HCT116 (cell line): ENCODE results near the gene HMGXB3. TPM values are rescaled to one million over a fixed set of nuclear protein-coding genes. Genes with fewer than 3 reads are reported as not detected.

Experiments
- ATAC-seq: fragments of 200-7000 bp; cut with Tn5 transposase; 2 replicates; pipeline ENCODE4 v1.9.1; 2020; ENCODE audit warnings: mild to moderate bottlenecking, moderate library complexity
- BruUV-seq: library from RNA; stranded (reverse); fragments of 400-500 nt; replicated peaks from 2 replicates; lab custom pipeline; 2021; lab: Mats Ljungman, UMichigan
- CTCF ChIA-PET: fragments of 300-600 bp; sonication (Branson Sonifier 250); formaldehyde crosslinking; loops from one replicate; lab custom pipeline; 2021; ENCODE audit warnings: antibody characterized with exemption; lab: Charles Lee
- POLR2A ChIA-PET: fragments of 300-600, 350-600 bp; sonication (Branson Sonifier 250); formaldehyde crosslinking; loops from one replicate; lab custom pipeline; 2021; ENCODE audit warnings: antibody characterized with exemption; lab: Charles Lee
- RAD21 ChIA-PET, 2 experiments: fragments of 300-600 bp; sonication (Branson Sonifier 250); formaldehyde crosslinking; loops; one replicate each; lab custom pipeline; 2023; ENCODE audit warnings: low total read pairs in 2 of 2; ENCODE audit not compliant: uncharacterized antibody in 2 of 2, unreplicated experiment in 2 of 2, low non-redundant PET in 1 of 2; lab: Charles Lee
- DNase-seq: peaks from one replicate; pipeline ENCODE4 v3.0.0-alpha.2; 2010; ENCODE audit warnings: low read depth, low spot score
- H2AFZ ChIP-seq: fragments of 200-600 bp; shearing (Covaris generic), sonication (generic); 2 replicates; pipeline ENCODE4 v1.6.1; 2017; ENCODE audit warnings: low read depth, mixed run types, mixed read lengths, antibody characterized with exemption, low read length; ENCODE audit not compliant: poor library complexity, severe bottlenecking
- H3K27ac ChIP-seq: 2 replicates; pipeline ENCODE4 v1.5.1; 2012; ENCODE audit warnings: low read depth, low read length
- H3K27me3 ChIP-seq: fragments of 200-600 bp; sonication (generic); 2 replicates; pipeline ENCODE4 v1.6.1; 2016; ENCODE audit warnings: mixed run types, low read length, mixed read lengths; ENCODE audit not compliant: insufficient read depth
- H3K36me3 ChIP-seq, 2 experiments: fragments of 200-500 bp in 1 of 2; fragments of 200-600 bp in 1 of 2; sonication (Bioruptor generic) in 1 of 2; sonication (generic) in 1 of 2; 2 replicates each; pipeline versions ENCODE4 v1.5.1 to v1.6.1; 2014 to 2016; ENCODE audit warnings: low read length in 2 of 2, inconsistent platforms in 1 of 2, mixed read lengths in 1 of 2, mixed run types in 1 of 2; ENCODE audit not compliant: insufficient read depth in 2 of 2, control insufficient read depth in 1 of 2
- H3K4me1 ChIP-seq, 2 experiments: fragments of 200-600 bp in 1 of 2; sonication (generic) in 1 of 2; 2 replicates each; pipeline versions ENCODE4 v1.5.1 to v1.6.1; 2012 to 2017; ENCODE audit warnings: low read length in 2 of 2, inconsistent platforms in 1 of 2, mild to moderate bottlenecking in 1 of 2, mixed read lengths in 1 of 2, mixed run types in 1 of 2, moderate library complexity in 1 of 2; ENCODE audit not compliant: insufficient read depth in 2 of 2, control insufficient read depth in 1 of 2
- H3K4me2 ChIP-seq: fragments of 200-600 bp; sonication (generic); 2 replicates; pipeline ENCODE4 v1.6.1; 2017; ENCODE audit warnings: mixed run types, low read length, mixed read lengths
- H3K4me3 ChIP-seq, 2 experiments: fragments of 200-600 bp in 1 of 2; sonication (generic) in 1 of 2; replicated peaks in 1 of 2; 2 replicates each; pipeline ENCODE4 v1.5.1; 2011 to 2016; ENCODE audit warnings: low read length in 2 of 2, control low read depth in 1 of 2, low read depth in 1 of 2, mild to moderate bottlenecking in 1 of 2, mixed read lengths in 1 of 2, mixed run types in 1 of 2
- H3K79me2 ChIP-seq: fragments of 200-600 bp; sonication (generic); 2 replicates; pipeline ENCODE4 v1.6.1; 2017; ENCODE audit warnings: mild to moderate bottlenecking, mixed run types, low read length, moderate library complexity, mixed read lengths; ENCODE audit not compliant: insufficient read depth
- H3K9ac ChIP-seq: fragments of 200-600 bp; sonication (generic); 2 replicates; pipeline ENCODE4 v1.6.1; 2016; ENCODE audit warnings: low read length, mixed read lengths
- H3K9me2 ChIP-seq: fragments of 200-600 bp; sonication (generic), shearing (Covaris generic); 2 replicates; pipeline ENCODE4 v1.6.1; 2017; ENCODE audit warnings: mixed run types, mild to moderate bottlenecking, moderate library complexity; ENCODE audit not compliant: insufficient read depth
- H3K9me3 ChIP-seq, 2 experiments: fragments of 200-500 bp in 1 of 2; fragments of 200-600 bp in 1 of 2; sonication (Bioruptor generic) in 1 of 2; sonication (generic) in 1 of 2; 2 replicates each; pipeline ENCODE4 v1.6.1; 2014 to 2017; ENCODE audit warnings: low read length in 2 of 2, mixed read lengths in 2 of 2, inconsistent platforms in 1 of 2, low read depth in 1 of 2, mild to moderate bottlenecking in 1 of 2, mixed run types in 1 of 2, moderate library complexity in 1 of 2; ENCODE audit not compliant: control insufficient read depth in 1 of 2, insufficient read depth in 1 of 2
- H4K20me1 ChIP-seq: fragments of 200-600 bp; sonication (generic), shearing (Covaris generic); 2 replicates; pipeline ENCODE4 v1.6.1; 2017; ENCODE audit warnings: mixed run types, mild to moderate bottlenecking, moderate library complexity; ENCODE audit not compliant: insufficient read depth
- CBX3 ChIP-seq: IDR thresholded peaks from 2 replicates; pipeline ENCODE4 v1.6.1; 2012; ENCODE audit warnings: low read depth
- CEBPB ChIP-seq: IDR thresholded peaks from 2 replicates; pipeline ENCODE4 v1.6.1; 2012; ENCODE audit warnings: low read depth
- ELF1 ChIP-seq: IDR thresholded peaks from 2 replicates; pipeline ENCODE4 v1.6.1; 2012; ENCODE audit warnings: low read depth, borderline replicate concordance
- EZH2 ChIP-seq: fragments of 200-600 bp; sonication (generic); IDR thresholded peaks from 2 replicates; pipeline ENCODE4 v1.6.1; 2017; ENCODE audit warnings: antibody characterized with exemption, mixed run types
- EZH2phosphoT487 ChIP-seq: fragments of 200-600 bp; IDR thresholded peaks from 2 replicates; pipeline ENCODE4 v1.6.1; 2018; ENCODE audit warnings: antibody characterized with exemption, borderline replicate concordance
- FOSL1 ChIP-seq: IDR thresholded peaks from 2 replicates; pipeline ENCODE4 v1.6.1; 2012; ENCODE audit warnings: low read depth
- JUND ChIP-seq: IDR thresholded peaks from 2 replicates; pipeline ENCODE4 v1.6.1; 2012
- MAX ChIP-seq: IDR thresholded peaks from 2 replicates; pipeline ENCODE4 v1.6.1; 2012
- SIN3A ChIP-seq: IDR thresholded peaks from 2 replicates; pipeline ENCODE4 v1.6.1; 2012; ENCODE audit warnings: low read depth
- SP1 ChIP-seq: IDR thresholded peaks from 2 replicates; pipeline ENCODE4 v1.6.1; 2012; ENCODE audit warnings: low read depth
- SRF ChIP-seq: IDR thresholded peaks from 2 replicates; pipeline ENCODE4 v1.6.1; 2012; ENCODE audit warnings: low read depth
- TCF7L2 ChIP-seq: IDR thresholded peaks from 2 replicates; pipeline ENCODE4 v1.7.0; 2011; ENCODE audit warnings: borderline replicate concordance, inconsistent platforms; ENCODE audit not compliant: insufficient read depth, insufficient read length; ENCODE audit errors: extremely low read depth
- YY1 ChIP-seq: IDR thresholded peaks from 2 replicates; pipeline ENCODE4 v1.6.1; 2011; ENCODE audit warnings: low read length, low read depth, moderate library complexity, mild to moderate bottlenecking; ENCODE audit not compliant: insufficient replicate concordance; ENCODE audit errors: extremely low read depth
- ZBTB33 ChIP-seq: IDR thresholded peaks from 2 replicates; pipeline ENCODE4 v1.6.1; 2011; ENCODE audit warnings: mild to moderate bottlenecking, low read length, moderate library complexity; ENCODE audit not compliant: insufficient replicate concordance; ENCODE audit errors: extremely low read depth
- ZNF274 ChIP-seq: fragments of 200-500 bp; sonication (Bioruptor generic); IDR thresholded peaks from 2 replicates; pipeline ENCODE4 v1.6.1; 2014; ENCODE audit warnings: mild to moderate bottlenecking, low read depth, low read length, inconsistent platforms
- intact Hi-C: fragments of 100-400 bp; cut with micrococcal nuclease; formaldehyde crosslinking; loops from 2 replicates; pipeline ENCODE4 v1.10.0; 2022
- total RNA-seq: library from RNA; stranded (reverse); gene quantifications from one replicate; pipeline ENCODE4 v1.2.1, GENCODE V29; 2021; ENCODE audit not compliant: unreplicated experiment

The HMGXB3 gene
- total RNA-seq, 1 experiment from 2014 or later: 41.8 TPM

GRCh38 chr5:150057052-150057451 is 56.5 kb downstream of the HMGXB3 start:
- 0 out of 2 replicates have a peak, but pooled peaks have one; percentile 7 for ATAC-seq
- H3K9ac ChIP-seq: no peak overlapping the region
- POLR2A ChIA-PET: no interaction called here
- intact Hi-C loops: no loop called here
- H3K36me3 ChIP-seq: peaks cover 7 to 11% of the 10 kb centered on the region in 2 experiments; a peak in 3 of 4 replicates
- no peak overlapping the region for H2AFZ ChIP-seq
- no TSS peak for BruUV-seq
- no peak for DNase-seq
- no peak for TF ChIP-seq FOSL1
- TF ChIP-seq ZNF274: no peak
- no peak for TF ChIP-seq JUND
- no peak for TF ChIP-seq MAX
- no peak for TF ChIP-seq CBX3
- no peak for TF ChIP-seq ELF1
- TF ChIP-seq ZBTB33: no peak
- TF ChIP-seq SRF: no peak
- TF ChIP-seq TCF7L2: no peak
- no peak for TF ChIP-seq EZH2phosphoT487
- TF ChIP-seq YY1: no peak
- TF ChIP-seq SP1: no peak
- no peak for TF ChIP-seq EZH2
- TF ChIP-seq SIN3A: no peak
- no peak for TF ChIP-seq CEBPB
- TF ChIP-seq, all 23 proteins: peak for 0
- CTCF ChIA-PET: interaction anchor here (0.6 kb wide), 1 partner anchor 390 kb away, joined by 3 read pairs; no protein-coding TSS in a partner anchor
- H4K20me1 ChIP-seq: no peaks in the 10 kb centered on the region
- H3K9me3 ChIP-seq: no peaks in the 10 kb centered on the region
- peaks cover 0 to 20% of the 10 kb centered on the region in 2 experiments; a peak in 2 of 4 replicates for H3K4me1 ChIP-seq
- no peak overlapping the region for H3K4me3 ChIP-seq
- no peaks in the 10 kb centered on the region for H3K27me3 ChIP-seq
- no peaks in the 10 kb centered on the region for H3K79me2 ChIP-seq
- RAD21 ChIA-PET: no interaction called here
- H3K4me2 ChIP-seq: no peak overlapping the region
- H3K9me2 ChIP-seq: no peaks in the 10 kb centered on the region
- no peak overlapping the region for H3K27ac ChIP-seq
